HG03097 (cell line): Measurements from ENCODE around the gene TRHDE.

ENCODE experiments used
- ATAC-seq: cut with Tn5 transposase; IDR thresholded peaks from one replicate; pipeline ENCODE4 v1.9.1; 2021; ENCODE audit not compliant: unreplicated experiment, low FRiP score

The TRHDE gene

GRCh38 chr12:72390146-72390545, 118.0 kb downstream of the TRHDE start:
- no peak for ATAC-seq

- no peak for ATAC-seq
Observed at GRCh38 chr12:72406111-72406510, 133.9 kb downstream of the TRHDE start.

GRCh38 chr12:72432037-72432604, 160.0 kb downstream of the TRHDE start:
- ATAC-seq = no peak

GRCh38 chr12:72433298-72433697, 161.1 kb downstream of the TRHDE start:
- ATAC-seq = no peak

- no peak for ATAC-seq
Observed at GRCh38 chr12:72434999-72435398, 162.8 kb downstream of the TRHDE start.

GRCh38 chr12:72442217-72442616, 170.0 kb downstream of the TRHDE start:
- ATAC-seq = no peak

- no peak for ATAC-seq
Observed at GRCh38 chr12:72444125-72444524, 172.0 kb downstream of the TRHDE start.

- no peak for ATAC-seq
Observed at GRCh38 chr12:72444566-72444965, 172.4 kb downstream of the TRHDE start.

GRCh38 chr12:72448089-72448488, 175.9 kb downstream of the TRHDE start:
- no peak for ATAC-seq

- no peak for ATAC-seq
Observed at GRCh38 chr12:72448805-72449204, 176.6 kb downstream of the TRHDE start.

- no peak for ATAC-seq
Observed at GRCh38 chr12:72453066-72453465, 180.9 kb downstream of the TRHDE start.

GRCh38 chr12:72453550-72453949, 181.4 kb downstream of the TRHDE start:
- no peak for ATAC-seq

- ATAC-seq = no peak
Observed at GRCh38 chr12:72464471-72464870, 192.3 kb downstream of the TRHDE start.

- ATAC-seq = no peak
Observed at GRCh38 chr12:72465155-72465554, 193.0 kb downstream of the TRHDE start.

GRCh38 chr12:72465940-72466630, 193.9 kb downstream of the TRHDE start:
- ATAC-seq = no peak

- no peak for ATAC-seq
Observed at GRCh38 chr12:72467985-72468384, 195.8 kb downstream of the TRHDE start.

GRCh38 chr12:72468505-72468904, 196.3 kb downstream of the TRHDE start:
- ATAC-seq = no peak

- no peak for ATAC-seq
Observed at GRCh38 chr12:72471806-72472205, 199.6 kb downstream of the TRHDE start.

- no peak for ATAC-seq
Observed at GRCh38 chr12:72472350-72472749, 200.2 kb downstream of the TRHDE start.

GRCh38 chr12:72476301-72476700, 204.1 kb downstream of the TRHDE start:
- no peak for ATAC-seq

- ATAC-seq = no peak
Observed at GRCh38 chr12:72485017-72485701, 213.0 kb downstream of the TRHDE start.

- no peak for ATAC-seq
Observed at GRCh38 chr12:72491426-72491825, 219.3 kb downstream of the TRHDE start.
